HG03354 (cell line): ENCODE results near the gene EDN1.

Experiments used
- ATAC-seq: cut with Tn5 transposase; IDR thresholded peaks from one replicate; pipeline ENCODE4 v1.9.1; 2021; ENCODE audit warnings: mild to moderate bottlenecking; ENCODE audit not compliant: unreplicated experiment, poor library complexity, severe bottlenecking

Gene EDN1

DNA sequence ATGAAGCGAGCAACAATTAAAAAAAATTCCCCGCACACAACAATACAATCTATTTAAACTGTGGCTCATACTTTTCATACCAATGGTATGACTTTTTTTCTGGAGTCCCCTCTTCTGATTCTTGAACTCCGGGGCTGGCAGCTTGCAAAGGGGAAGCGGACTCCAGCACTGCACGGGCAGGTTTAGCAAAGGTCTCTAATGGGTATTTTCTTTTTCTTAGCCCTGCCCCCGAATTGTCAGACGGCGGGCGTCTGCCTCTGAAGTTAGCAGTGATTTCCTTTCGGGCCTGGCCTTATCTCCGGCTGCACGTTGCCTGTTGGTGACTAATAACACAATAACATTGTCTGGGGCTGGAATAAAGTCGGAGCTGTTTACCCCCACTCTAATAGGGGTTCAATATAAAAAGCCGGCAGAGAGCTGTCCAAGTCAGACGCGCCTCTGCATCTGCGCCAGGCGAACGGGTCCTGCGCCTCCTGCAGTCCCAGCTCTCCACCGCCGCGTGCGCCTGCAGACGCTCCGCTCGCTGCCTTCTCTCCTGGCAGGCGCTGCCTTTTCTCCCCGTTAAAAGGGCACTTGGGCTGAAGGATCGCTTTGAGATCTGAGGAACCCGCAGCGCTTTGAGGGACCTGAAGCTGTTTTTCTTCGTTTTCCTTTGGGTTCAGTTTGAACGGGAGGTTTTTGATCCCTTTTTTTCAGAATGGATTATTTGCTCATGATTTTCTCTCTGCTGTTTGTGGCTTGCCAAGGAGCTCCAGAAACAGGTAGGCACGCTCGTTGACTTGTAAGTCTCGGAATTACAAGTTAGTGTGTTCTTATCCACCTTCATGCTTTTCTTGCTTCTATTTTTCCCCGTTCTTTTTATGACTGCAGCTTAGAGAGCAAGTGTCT is at the start of gene EDN1:
Gene EDN1 (plus strand): TSS at position 429 of the 888 bp plus-strand sequence. CDS start 269 bp downstream, at position 698.
- ATAC-seq = peak; percentile 85

- ATAC-seq = no peak
Measured at GRCh38 chr6:12241493-12242175, 48.5 kb upstream of the EDN1 start.

DNA sequence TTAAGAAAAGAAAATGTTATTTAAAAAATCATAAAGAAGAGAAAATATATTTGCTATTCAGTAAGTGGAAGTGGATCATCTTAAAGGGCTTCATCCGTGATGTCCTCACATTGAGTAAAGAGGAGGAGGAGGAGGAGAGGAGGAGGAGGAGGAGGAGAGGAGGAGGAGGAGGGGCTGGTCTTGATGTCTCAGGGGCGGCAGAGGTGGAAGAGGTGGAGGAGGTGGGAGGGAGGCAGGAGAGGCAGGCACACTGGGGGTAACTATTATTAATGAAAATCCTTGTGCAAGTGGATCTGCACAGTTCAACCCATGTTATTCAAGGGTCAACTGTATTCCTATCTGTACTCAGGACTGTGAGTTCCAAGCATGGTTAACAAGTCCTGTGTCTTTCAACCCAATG is 47.0 kb upstream of the EDN1 start:
- no peak for ATAC-seq

DNA sequence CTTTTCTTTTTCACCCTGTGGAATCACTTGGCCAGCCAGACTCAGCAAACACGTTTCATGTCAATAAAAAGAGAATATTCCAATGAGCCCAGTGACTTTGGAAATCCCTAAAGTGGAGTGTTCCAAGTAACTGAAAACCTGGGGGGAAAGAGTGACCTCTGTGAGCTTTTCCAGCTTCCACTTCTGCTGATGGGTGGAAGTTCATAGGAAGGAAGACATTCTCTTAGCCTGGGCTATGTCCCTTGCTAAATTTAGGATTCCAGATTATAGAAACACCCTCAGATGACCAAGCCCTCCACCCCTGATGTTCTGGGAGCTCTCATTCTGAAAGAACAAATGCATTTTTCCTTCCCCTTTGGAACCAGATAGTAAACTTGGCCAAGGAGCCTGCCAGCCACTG is 44.8 kb upstream of the EDN1 start:
- ATAC-seq = no peak

GRCh38 chr6:12245763-12246718 is 44.1 kb upstream of the EDN1 start:
- no peak for ATAC-seq

- ATAC-seq = no peak
Measured at GRCh38 chr6:12246900-12247299, 43.3 kb upstream of the EDN1 start.

DNA sequence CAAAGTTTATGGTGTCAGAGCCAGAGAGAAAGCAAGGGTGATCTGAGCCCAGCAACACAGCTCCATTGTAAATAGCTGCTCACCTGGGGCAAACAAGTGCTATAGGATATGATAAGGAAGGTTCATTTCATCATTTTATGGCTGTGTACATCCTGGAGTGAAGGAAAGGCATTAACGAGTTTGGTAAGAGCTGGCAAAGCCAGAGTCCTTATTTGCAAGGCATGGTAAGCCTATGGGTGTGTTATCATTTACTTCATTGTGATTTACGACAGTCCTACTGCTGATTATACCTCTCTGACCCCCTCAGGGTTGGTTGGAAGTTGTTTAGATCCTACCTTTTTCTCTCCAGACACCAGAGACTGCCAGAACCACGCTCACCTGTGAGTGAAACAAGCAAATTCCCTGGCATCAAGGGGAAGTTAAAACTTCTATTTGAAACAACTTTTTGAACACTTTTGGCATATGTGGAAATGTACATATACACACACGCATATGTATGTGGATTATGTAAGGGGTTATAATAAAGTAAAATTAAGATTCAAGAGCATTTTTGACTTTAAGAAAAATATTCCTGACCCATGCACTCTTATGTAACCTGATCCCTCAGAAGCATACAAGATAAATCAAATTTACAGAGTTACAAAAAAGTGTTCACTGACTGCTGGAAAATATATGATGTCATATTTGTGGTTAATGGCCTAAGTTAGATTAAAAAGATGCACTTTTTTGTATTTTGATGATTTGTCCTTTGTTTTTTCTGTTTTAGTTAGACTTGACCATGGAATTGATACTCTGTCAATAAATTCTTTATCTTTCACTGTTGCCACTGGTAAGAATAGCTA is 40.4 kb upstream of the EDN1 start:
- no peak for ATAC-seq

DNA sequence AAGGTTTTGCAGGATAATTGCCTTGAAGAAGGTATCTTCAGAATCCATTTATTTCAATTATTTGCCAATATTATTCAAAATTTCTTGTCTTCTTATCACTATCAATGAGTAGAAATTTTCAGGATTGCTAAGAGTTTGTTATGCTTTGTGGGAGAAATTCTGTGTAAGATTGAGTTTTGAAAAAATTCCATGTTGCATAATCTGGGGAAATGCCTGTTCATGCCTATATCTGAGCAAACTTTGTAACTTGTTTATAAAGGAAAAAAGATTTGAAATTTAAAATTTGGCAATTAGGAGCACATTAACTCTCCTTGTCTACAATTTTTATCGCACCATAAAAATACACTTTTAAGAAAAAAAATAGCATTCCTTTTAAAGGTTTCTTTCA is 39.8 kb upstream of the EDN1 start:
- ATAC-seq = no peak

DNA sequence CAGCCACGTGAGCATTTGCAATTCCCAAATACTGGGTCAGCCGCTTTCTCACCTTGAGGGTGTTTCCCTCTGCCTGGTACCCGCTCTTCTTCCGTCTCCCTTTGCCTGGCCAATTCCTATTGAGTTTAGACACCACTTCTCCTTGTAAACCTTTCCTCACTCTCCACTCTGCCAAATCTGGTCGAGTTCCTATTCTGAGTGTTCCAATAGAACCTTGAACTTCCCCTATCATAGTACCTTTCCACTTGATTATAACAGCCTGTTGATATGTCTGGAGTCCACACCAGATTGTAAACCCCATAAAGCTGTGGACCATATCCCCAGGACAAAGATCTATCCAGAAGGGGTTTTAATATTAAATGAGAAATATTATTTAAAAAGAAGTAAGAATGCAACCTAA is 36.0 kb upstream of the EDN1 start:
- ATAC-seq = no peak

DNA sequence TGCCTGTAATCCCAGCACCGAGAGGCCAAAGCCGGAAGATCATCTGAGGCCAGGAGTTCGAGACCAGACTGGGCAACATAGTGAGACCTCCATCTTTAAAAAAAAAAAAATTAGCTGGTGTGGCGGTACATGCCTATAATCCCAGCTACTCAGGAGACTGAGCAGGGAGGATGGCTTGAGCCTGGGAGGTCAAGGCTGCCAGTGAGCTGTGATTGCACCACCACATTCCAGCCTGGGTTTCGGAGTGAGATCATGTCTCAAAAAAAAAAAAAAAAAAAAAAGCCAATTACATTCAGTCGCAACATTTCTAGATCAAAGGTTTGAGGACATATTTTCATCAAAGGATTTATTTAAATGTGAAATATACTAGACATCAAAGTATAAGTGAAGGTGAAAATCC is 32.0 kb upstream of the EDN1 start:
- no peak for ATAC-seq

GRCh38 chr6:12258591-12259075 is 31.5 kb upstream of the EDN1 start:
- no peak for ATAC-seq

DNA sequence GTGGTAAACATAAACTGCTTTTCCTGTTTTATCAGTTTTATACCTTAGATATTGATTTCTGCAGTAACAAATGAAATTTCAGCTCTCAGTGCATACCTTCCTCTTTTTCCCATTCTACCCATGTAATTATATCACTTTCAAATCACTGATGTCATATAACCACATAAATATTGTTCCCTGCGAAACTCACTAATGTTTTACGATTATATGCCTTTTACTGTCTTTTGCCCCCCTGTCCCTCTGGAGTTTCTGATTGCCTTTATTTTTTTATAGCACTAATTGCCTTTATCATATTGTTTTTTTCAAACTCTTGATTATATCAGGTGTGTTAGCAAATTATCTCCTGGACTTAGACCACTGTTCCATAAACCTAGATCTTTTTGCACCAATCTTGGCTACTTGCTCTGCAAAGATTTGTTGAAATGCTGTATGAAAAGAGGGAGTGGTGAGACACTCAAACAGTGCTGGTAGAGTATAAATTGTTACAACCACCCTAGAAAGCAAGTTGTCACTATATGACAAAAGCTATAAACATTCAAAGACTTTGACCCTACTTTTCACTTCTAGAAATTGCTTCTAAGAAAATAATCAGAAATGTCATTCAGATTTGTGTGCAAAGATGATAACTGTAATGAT is 29.6 kb upstream of the EDN1 start:
- ATAC-seq = no peak

DNA sequence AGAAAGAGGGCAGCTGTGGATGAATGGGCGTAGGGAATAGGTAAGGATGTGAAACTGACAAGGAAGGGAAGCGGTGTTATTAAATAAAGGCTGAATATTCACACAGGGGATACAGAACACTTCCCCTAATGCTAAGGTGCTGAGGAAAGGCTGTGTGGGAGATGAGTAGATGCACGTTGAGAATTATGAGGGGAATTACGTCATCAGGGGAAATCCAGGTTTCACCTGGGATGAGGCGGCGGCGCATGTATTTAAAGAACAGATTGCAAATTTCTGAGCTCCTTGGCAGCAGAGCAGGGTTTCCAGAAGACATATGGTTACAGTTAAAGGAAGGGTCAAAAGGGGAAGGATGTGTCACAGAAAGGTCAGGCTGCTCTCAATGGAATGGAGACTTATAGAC is 28.7 kb upstream of the EDN1 start:
- ATAC-seq = no peak

GRCh38 chr6:12262236-12263061 is 27.7 kb upstream of the EDN1 start:
- ATAC-seq = no peak

DNA sequence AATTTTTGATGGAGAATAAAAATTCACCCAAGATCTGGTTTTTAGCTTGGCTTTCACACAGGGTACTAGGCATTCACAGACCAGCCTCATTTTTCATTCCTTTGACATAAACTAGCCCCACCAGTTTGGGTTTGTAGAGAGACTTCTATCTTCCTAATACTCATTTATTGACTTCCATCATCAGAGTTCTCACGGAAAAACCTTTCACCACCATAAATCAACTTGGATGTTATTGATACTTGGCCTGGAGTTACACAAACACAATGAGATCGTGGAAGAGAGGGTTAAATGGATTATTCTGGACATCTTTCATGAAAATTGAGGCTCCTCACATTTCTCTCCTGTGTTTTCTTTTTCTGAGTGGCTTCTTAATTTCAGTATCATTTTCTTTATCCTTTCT is 26.8 kb upstream of the EDN1 start:
- no peak for ATAC-seq

- ATAC-seq = no peak
Measured at GRCh38 chr6:12264671-12265070, 25.5 kb upstream of the EDN1 start.

DNA sequence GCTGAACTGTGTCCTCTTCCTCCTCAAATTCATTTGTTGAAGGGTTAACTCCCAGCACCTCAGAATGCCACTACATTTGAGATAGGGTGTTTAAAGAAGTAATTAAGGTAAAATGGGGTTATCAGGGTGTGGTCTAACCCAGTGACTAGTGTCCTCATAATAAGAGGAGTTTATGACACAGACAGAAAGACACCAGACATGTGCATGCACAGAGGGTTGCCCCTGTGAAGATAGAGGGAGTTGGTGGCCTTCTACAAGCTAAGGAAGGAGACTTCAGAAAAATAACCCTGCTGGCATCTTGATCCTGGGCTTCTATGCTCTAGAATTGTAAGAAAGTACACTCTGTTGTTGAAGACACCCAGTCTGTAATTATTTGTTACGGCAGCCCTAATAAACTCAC is 24.9 kb upstream of the EDN1 start:
- no peak for ATAC-seq

DNA sequence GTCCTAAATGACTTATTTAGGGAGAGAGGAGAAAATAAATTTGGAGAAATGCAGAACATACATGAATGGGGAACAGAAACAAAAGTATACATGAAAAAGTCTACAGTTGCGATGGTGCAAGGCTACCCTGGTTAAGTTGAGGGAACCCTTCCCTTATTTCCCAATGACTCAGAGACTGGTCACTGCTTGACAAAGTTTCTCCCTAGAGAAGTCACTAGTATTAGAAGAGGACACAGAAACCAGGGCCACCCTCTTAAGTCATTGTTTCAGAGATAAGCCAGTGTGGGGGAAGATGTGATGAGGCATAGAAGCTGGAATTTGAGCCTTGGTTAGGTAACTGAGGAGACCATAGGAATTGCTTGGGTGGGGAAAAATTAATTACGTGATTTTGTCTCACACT is 24.4 kb upstream of the EDN1 start:
- ATAC-seq = no peak
